Osteocyte (in vitro differentiated cells): ENCODE results near the gene KCNC3. TPM values are rescaled to one million over a fixed set of nuclear protein-coding genes. Genes with fewer than 3 reads are reported as not detected.

Experiments
- DNase-seq: peaks from one replicate; pipeline ENCODE4 v3.0.0; 2021; ENCODE audit warnings: mixed read lengths; ENCODE audit not compliant: unreplicated experiment; ENCODE audit errors: extremely low spot score
- H3K27ac Mint-ChIP-seq: one replicate; pipeline ENCODE4 v1.8.0; 2021; ENCODE audit warnings: mild to moderate bottlenecking, mixed read lengths; ENCODE audit not compliant: unreplicated experiment
- H3K27me3 Mint-ChIP-seq: one replicate; pipeline ENCODE4 v1.8.0; 2021; ENCODE audit warnings: mixed read lengths; ENCODE audit not compliant: unreplicated experiment
- H3K36me3 Mint-ChIP-seq: one replicate; pipeline ENCODE4 v1.8.0; 2021; ENCODE audit warnings: mixed read lengths; ENCODE audit not compliant: unreplicated experiment
- H3K4me1 Mint-ChIP-seq: one replicate; pipeline ENCODE4 v1.8.0; 2021; ENCODE audit warnings: mixed read lengths; ENCODE audit not compliant: unreplicated experiment
- H3K4me3 Mint-ChIP-seq: one replicate; pipeline ENCODE4 v1.8.0; 2021; ENCODE audit warnings: mild to moderate bottlenecking, moderate library complexity, mixed read lengths; ENCODE audit not compliant: unreplicated experiment
- H3K9me3 Mint-ChIP-seq: one replicate; pipeline ENCODE4 v1.8.0; 2021; ENCODE audit warnings: mixed read lengths; ENCODE audit not compliant: unreplicated experiment
- CTCF ChIP-seq: fragments of 200-600 bp; sonication (generic); IDR thresholded peaks from 2 replicates; pipeline ENCODE4 v1.5.0; 2021; ENCODE audit warnings: antibody characterized with exemption, mild to moderate bottlenecking, moderate library complexity
- total RNA-seq: library from RNA; stranded (reverse); gene quantifications from 2 replicates; pipeline ENCODE4 v1.2.1, GENCODE V29; 2021

The KCNC3 gene
- total RNA-seq, 1 donor from 2014 or later, result 1.2 TPM

GRCh38 chr19:50362656-50363424 lies 33.7 kb upstream of the KCNC3 start:
- Mint-ChIP-seq H3K36me3 (no peaks in the 10 kb centered on the region), H3K27ac (no peak overlapping the region), H3K4me3 (no peak overlapping the region), H3K27me3 (no peaks in the 10 kb centered on the region), H3K4me1 (no peaks in the 10 kb centered on the region), H3K9me3 (no peaks in the 10 kb centered on the region)
- no peak for TF ChIP-seq CTCF
- no peak for DNase-seq

GRCh38 chr19:50362030-50362412 lies 32.8 kb upstream of the KCNC3 start:
- no peak for DNase-seq
- Mint-ChIP-seq H3K4me3 (no peak overlapping the region), H3K27ac (no peak overlapping the region), H3K9me3 (no peaks in the 10 kb centered on the region), H3K36me3 (no peaks in the 10 kb centered on the region), H3K27me3 (no peaks in the 10 kb centered on the region), H3K4me1 (no peaks in the 10 kb centered on the region)
- no peak for TF ChIP-seq CTCF

- DNase-seq, result no peak
- no peak for TF ChIP-seq CTCF
- H3K4me1 Mint-ChIP-seq, result no peaks in the 10 kb centered on the region
Observed at GRCh38 chr19:50361290-50362029, 32.3 kb upstream of the KCNC3 start.

GRCh38 chr19:50359328-50359818 lies 30.2 kb upstream of the KCNC3 start:
- no peaks in the 10 kb centered on the region for H3K36me3 Mint-ChIP-seq
- H3K9me3 Mint-ChIP-seq, result no peaks in the 10 kb centered on the region
- no peaks in the 10 kb centered on the region for H3K27me3 Mint-ChIP-seq
- DNase-seq, result no peak
- H3K27ac Mint-ChIP-seq, result no peak overlapping the region
- H3K4me3 Mint-ChIP-seq, result no peak overlapping the region
- TF ChIP-seq CTCF, result no peak
- H3K4me1 Mint-ChIP-seq, result no peaks in the 10 kb centered on the region

More at GRCh38 chr19:50361290-50362029, 32.3 kb upstream of the KCNC3 start:
- H3K27me3 Mint-ChIP-seq, result no peaks in the 10 kb centered on the region
- H3K27ac Mint-ChIP-seq, result no peak overlapping the region
- no peaks in the 10 kb centered on the region for H3K36me3 Mint-ChIP-seq
- no peaks in the 10 kb centered on the region for H3K9me3 Mint-ChIP-seq
- no peak overlapping the region for H3K4me3 Mint-ChIP-seq
